IPS DF 6.9 (cell line): ENCODE results near the gene PALLD.

Experiments used
- DNase-seq: peaks from one replicate; pipeline ENCODE4 v3.0.0-alpha.2; 2013; ENCODE audit warnings: low read depth, low spot score
- H3K27ac ChIP-seq: one replicate; pipeline ENCODE4 v1.5.1; 2013; ENCODE audit warnings: low read length, control low read depth
- H3K27me3 ChIP-seq: 2 replicates; pipeline ENCODE4 v1.6.1; 2013; ENCODE audit warnings: mild to moderate bottlenecking, low read length; ENCODE audit not compliant: control insufficient read depth, insufficient read depth
- H3K36me3 ChIP-seq: 2 replicates; pipeline ENCODE4 v1.6.1; 2013; ENCODE audit warnings: low read length; ENCODE audit not compliant: control insufficient read depth, insufficient read depth
- H3K4me1 ChIP-seq: 2 replicates; pipeline ENCODE4 v1.6.1; 2013; ENCODE audit warnings: low read length; ENCODE audit not compliant: control insufficient read depth, insufficient read depth
- H3K4me3 ChIP-seq: 2 replicates; pipeline ENCODE4 v1.5.1; 2013; ENCODE audit warnings: mild to moderate bottlenecking, low read length
- H3K9me3 ChIP-seq: 2 replicates; pipeline ENCODE4 v1.6.1; 2013; ENCODE audit warnings: low read length, inconsistent platforms; ENCODE audit not compliant: control insufficient read depth, insufficient read depth
- WGBS: extraction: QIAGEN DNeasy Blood & Tissue Kit; methylation state at CpG from one replicate; pipeline ENCODE4 v1.1.7; 2013; ENCODE audit warnings: mixed read lengths, missing lambda C conversion rate; ENCODE audit not compliant: insufficient read length, insufficient coverage; 5-methylcytosine and 5-hydroxymethylcytosine counted together

PALLD gene

GRCh38 chr4:168846414-168846813 lies 349.6 kb downstream of the PALLD start:
- Histone ChIP-seq H3K27ac (no peak overlapping the region), H3K27me3 (no peaks in the 10 kb centered on the region), H3K4me3 (no peak overlapping the region), H3K4me1 (peaks cover 8% of the 10 kb centered on the region), H3K9me3 (no peaks in the 10 kb centered on the region), H3K36me3 (no peaks in the 10 kb centered on the region)
- no peak for DNase-seq
- WGBS, result no CpG with 5 or more reads among the region's 4 CpGs

DNA sequence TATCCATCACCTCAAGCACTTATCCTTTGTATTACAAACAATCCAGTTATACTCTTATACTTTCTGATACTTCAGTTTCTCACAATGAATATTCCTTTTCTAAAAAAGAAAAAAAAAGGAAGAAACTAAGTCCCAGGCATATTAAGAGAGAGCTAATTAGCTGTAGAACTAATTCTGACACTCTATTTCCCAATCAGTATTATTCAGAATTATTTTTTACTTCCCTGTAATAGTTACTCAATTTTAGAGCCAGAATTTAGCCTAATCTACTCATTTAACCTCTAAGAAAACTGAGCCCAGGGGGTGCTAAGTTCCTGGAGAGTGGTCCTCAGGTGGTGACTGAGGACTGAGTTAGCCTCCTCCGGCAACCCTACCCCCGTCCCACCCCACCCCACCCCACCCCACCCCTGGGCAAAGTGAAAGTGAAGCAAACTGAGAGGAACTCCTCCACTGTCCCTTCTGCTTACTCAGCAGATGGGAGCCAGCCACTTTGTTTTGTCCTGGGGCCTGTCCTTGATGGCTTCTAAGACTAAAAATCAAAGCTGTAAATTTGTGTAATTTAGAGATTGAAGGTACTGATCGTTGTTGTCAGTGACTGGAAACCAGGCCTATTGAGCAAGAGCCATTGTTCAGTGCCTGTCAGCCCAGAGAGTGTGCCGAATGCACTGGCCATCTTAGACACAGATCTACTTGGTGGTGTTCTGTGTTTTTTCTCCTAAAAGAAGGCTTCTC lies 351.1 kb downstream of the PALLD start:
- Histone ChIP-seq H3K27me3 (no peaks in the 10 kb centered on the region), H3K36me3 (no peaks in the 10 kb centered on the region), H3K27ac (no peak overlapping the region), H3K9me3 (no peaks in the 10 kb centered on the region), H3K4me1 (peaks cover 6% of the 10 kb centered on the region), H3K4me3 (no peak overlapping the region)
- no peak for DNase-seq
- WGBS, result no CpG with 5 or more reads among the region's 4 CpGs

DNA sequence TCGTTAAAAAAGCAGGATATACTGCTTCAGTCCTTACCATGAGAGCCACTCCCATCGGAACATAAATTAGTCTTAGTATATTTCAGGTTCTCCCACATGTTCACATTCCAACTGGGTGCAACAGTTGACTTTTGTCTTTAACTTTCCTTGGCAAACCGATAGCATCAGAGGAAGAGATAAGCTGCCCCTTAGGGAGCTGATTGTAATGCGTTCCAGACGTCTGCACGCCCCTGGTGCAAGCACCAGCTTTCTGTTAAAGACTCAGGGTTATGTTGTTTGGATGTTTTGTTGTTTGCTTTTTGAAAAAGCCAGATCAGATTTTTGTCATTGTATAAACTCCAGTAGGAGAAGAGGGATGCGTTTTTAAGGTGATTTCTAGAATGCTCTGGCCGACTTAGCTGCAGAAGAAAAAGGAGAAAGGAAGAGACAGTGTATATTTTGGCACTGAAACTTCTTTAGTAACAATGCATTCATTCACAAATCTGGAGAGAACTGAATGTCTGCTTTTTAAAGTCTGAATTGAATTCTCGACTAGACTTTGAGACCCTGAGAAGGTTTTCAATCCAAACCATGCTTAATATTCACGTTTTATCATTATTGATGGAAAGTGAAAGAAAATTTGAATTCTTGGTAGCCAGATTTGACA lies 352.3 kb downstream of the PALLD start:
- no peak for DNase-seq
- Histone ChIP-seq H3K4me3 (no peak overlapping the region), H3K27me3 (no peaks in the 10 kb centered on the region), H3K4me1 (peaks cover 6% of the 10 kb centered on the region), H3K9me3 (no peaks in the 10 kb centered on the region), H3K36me3 (no peaks in the 10 kb centered on the region), H3K27ac (no peak overlapping the region)
- WGBS, result no CpG with 5 or more reads among the region's 10 CpGs

DNA sequence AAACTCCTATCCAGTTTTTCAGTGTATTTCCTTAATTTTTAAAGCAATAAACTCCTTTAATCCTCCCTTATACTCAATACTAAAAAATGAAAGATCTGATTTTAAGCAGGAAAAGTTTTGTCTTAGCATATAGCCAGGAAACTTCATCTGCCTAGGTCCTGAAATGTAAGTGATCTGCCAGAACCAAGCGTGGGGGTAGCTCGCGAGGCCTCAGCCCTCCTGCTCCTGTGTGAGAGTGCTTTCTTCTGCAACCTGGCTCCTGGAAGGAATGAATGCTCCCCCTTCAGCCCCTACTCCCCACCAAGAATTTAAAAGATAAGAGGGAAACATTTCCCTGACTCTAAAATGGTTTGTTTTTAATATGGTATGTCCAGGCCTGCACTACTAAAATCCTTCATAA lies 353.1 kb downstream of the PALLD start:
- Histone ChIP-seq H3K4me3 (no peak overlapping the region), H3K4me1 (peaks cover 4% of the 10 kb centered on the region), H3K36me3 (no peaks in the 10 kb centered on the region), H3K27ac (no peak overlapping the region), H3K9me3 (no peaks in the 10 kb centered on the region), H3K27me3 (no peaks in the 10 kb centered on the region)
- no CpG with 5 or more reads among the region's 3 CpGs for WGBS
- DNase-seq, result no peak

GRCh38 chr4:168852387-168852786 lies 355.5 kb downstream of the PALLD start:
- no CpG with 5 or more reads among the region's 3 CpGs for WGBS
- Histone ChIP-seq H3K4me1 (no peaks in the 10 kb centered on the region; the same call in 1 of the 2 replicates), H3K4me3 (no peak overlapping the region), H3K9me3 (no peaks in the 10 kb centered on the region), H3K27me3 (no peaks in the 10 kb centered on the region), H3K27ac (no peak overlapping the region), H3K36me3 (no peaks in the 10 kb centered on the region)
- no peak for DNase-seq

GRCh38 chr4:168852933-168853713 lies 356.3 kb downstream of the PALLD start:
- Histone ChIP-seq H3K36me3 (no peaks in the 10 kb centered on the region), H3K4me1 (no peaks in the 10 kb centered on the region; the same call in 1 of the 2 replicates), H3K27me3 (no peaks in the 10 kb centered on the region), H3K4me3 (no peak overlapping the region), H3K9me3 (no peaks in the 10 kb centered on the region), H3K27ac (no peak overlapping the region)
- WGBS, result no CpG with 5 or more reads among the region's 6 CpGs
- DNase-seq, result no peak

DNA sequence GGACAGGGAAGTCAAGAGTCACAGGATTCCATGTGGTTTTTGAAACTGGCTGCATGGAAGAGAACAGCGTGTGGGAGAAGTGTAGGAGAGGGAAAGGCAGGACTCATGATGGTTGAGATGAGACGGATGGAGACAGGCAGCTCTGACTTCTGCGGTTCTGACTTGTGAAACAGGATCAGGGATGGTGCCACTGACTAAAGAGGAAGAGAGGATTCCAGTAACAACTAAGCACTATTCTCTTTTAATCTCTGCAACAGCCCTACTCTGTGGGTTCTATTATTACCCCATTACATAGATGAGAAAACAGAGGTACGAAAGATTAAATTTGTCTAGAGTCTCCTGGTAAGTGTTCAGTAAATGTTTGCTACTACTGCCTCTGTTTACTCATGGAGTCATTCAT lies 356.9 kb downstream of the PALLD start:
- Histone ChIP-seq H3K27me3 (no peaks in the 10 kb centered on the region), H3K4me1 (no peaks in the 10 kb centered on the region)
- no peak for DNase-seq

GRCh38 chr4:168854350-168854921 lies 357.6 kb downstream of the PALLD start:
- Histone ChIP-seq H3K4me3 (no peak overlapping the region), H3K4me1 (no peaks in the 10 kb centered on the region), H3K36me3 (no peaks in the 10 kb centered on the region), H3K27me3 (no peaks in the 10 kb centered on the region), H3K27ac (no peak overlapping the region), H3K9me3 (no peaks in the 10 kb centered on the region)
- no CpG with 5 or more reads among the region's 8 CpGs for WGBS
- DNase-seq, result no peak

More for the DNA sequence above, 356.9 kb downstream of the PALLD start:
- H3K36me3 ChIP-seq, result no peaks in the 10 kb centered on the region
- no peaks in the 10 kb centered on the region for H3K9me3 ChIP-seq
- WGBS, result no CpG with 5 or more reads among the region's 4 CpGs
- H3K27ac ChIP-seq, result no peak overlapping the region
- no peak overlapping the region for H3K4me3 ChIP-seq

GRCh38 chr4:168856312-168856711 lies 359.5 kb downstream of the PALLD start:
- WGBS, result no CpG with 5 or more reads among the region's 2 CpGs

GRCh38 chr4:168857009-168857408 lies 360.2 kb downstream of the PALLD start:
- no peak overlapping the region for H3K4me3 ChIP-seq
- H3K27ac ChIP-seq, result no peak overlapping the region
- no peaks in the 10 kb centered on the region for H3K9me3 ChIP-seq
- H3K4me1 ChIP-seq, result no peaks in the 10 kb centered on the region
- no peak for DNase-seq
- H3K36me3 ChIP-seq, result no peaks in the 10 kb centered on the region; the same call in 1 of the 2 replicates
- H3K27me3 ChIP-seq, result no peaks in the 10 kb centered on the region
- WGBS, result no CpG with 5 or more reads among the region's 6 CpGs

More at GRCh38 chr4:168856312-168856711, 359.5 kb downstream of the PALLD start:
- Histone ChIP-seq H3K36me3 (no peaks in the 10 kb centered on the region; the same call in 1 of the 2 replicates), H3K4me1 (no peaks in the 10 kb centered on the region), H3K4me3 (no peak overlapping the region), H3K9me3 (no peaks in the 10 kb centered on the region), H3K27me3 (no peaks in the 10 kb centered on the region), H3K27ac (no peak overlapping the region)
- no peak for DNase-seq
